H9 (cell line): ENCODE data around the gene PMAIP1. TPM values are rescaled to one million over a fixed set of nuclear protein-coding genes. Genes with fewer than 3 reads are reported as not detected.

Experiments used
- DNase-seq: peaks from one replicate; pipeline ENCODE4 v3.0.0-alpha.2; 2017
- H2AFZ ChIP-seq: one replicate; pipeline ENCODE4 v1.6.1; 2013; ENCODE audit warnings: mild to moderate bottlenecking, low read length, control low read depth, moderate library complexity
- H2AK5ac ChIP-seq: 2 replicates; pipeline ENCODE4 v1.6.1; 2013; ENCODE audit warnings: low read length, control low read depth, mixed read lengths; ENCODE audit not compliant: insufficient read length
- H2BK120ac ChIP-seq: one replicate; pipeline ENCODE4 v1.6.1; 2013; ENCODE audit warnings: low read depth, mild to moderate bottlenecking, low read length, control low read depth, inconsistent platforms; ENCODE audit not compliant: poor library complexity, severe bottlenecking
- H2BK12ac ChIP-seq: 2 replicates; pipeline ENCODE4 v1.6.1; 2013; ENCODE audit warnings: low read length, control low read depth, mixed read lengths, low read depth; ENCODE audit not compliant: insufficient read length
- H2BK15ac ChIP-seq: 2 replicates; pipeline ENCODE4 v1.6.1; 2013; ENCODE audit warnings: low read depth, low read length, control low read depth
- H2BK20ac ChIP-seq: one replicate; pipeline ENCODE4 v1.6.1; 2013; ENCODE audit warnings: low read depth, mild to moderate bottlenecking, low read length, control low read depth, inconsistent platforms; ENCODE audit not compliant: poor library complexity, severe bottlenecking
- H2BK5ac ChIP-seq: 2 replicates; pipeline ENCODE4 v1.6.1; 2013; ENCODE audit warnings: low read length, control low read depth, mixed read lengths; ENCODE audit not compliant: insufficient read length
- H3K14ac ChIP-seq: 2 replicates; pipeline ENCODE4 v1.6.1; 2013; ENCODE audit warnings: low read length, control low read depth; ENCODE audit not compliant: insufficient read depth
- H3K18ac ChIP-seq: 2 replicates; pipeline ENCODE4 v1.6.1; 2013; ENCODE audit warnings: low read depth, mild to moderate bottlenecking, mixed read lengths, low read length, control low read depth; ENCODE audit not compliant: insufficient read length
- H3K23ac ChIP-seq: 2 replicates; pipeline ENCODE4 v1.6.1; 2013; ENCODE audit warnings: low read length, control low read depth, mixed read lengths, low read depth; ENCODE audit not compliant: insufficient read length
- H3K23me2 ChIP-seq: 2 replicates; pipeline ENCODE4 v1.6.1; 2013; ENCODE audit warnings: low read depth, mild to moderate bottlenecking, mixed read lengths, low read length, control low read depth; ENCODE audit not compliant: insufficient read length, poor library complexity, severe bottlenecking
- H3K27ac ChIP-seq: 2 replicates; pipeline ENCODE4 v1.5.1; 2013; ENCODE audit warnings: low read length, control low read depth, mixed read lengths, low read depth; ENCODE audit not compliant: insufficient read length
- H3K27me3 ChIP-seq: 2 replicates; pipeline ENCODE4 v1.6.1; 2013; ENCODE audit warnings: low read length, control low read depth, inconsistent platforms; ENCODE audit not compliant: insufficient read depth
- H3K4ac ChIP-seq: 2 replicates; pipeline ENCODE4 v1.6.1; 2013; ENCODE audit warnings: low read depth, mild to moderate bottlenecking, control low read depth, inconsistent platforms, low read length, moderate library complexity
- H3K4me1 ChIP-seq: 2 replicates; pipeline ENCODE4 v1.6.1; 2013; ENCODE audit warnings: low read length, control low read depth, inconsistent platforms; ENCODE audit not compliant: insufficient read depth
- H3K4me2 ChIP-seq: 2 replicates; pipeline ENCODE4 v1.6.1; 2013; ENCODE audit warnings: low read length, control low read depth, mixed read lengths; ENCODE audit not compliant: insufficient read length, insufficient read depth
- H3K56ac ChIP-seq: 2 replicates; pipeline ENCODE4 v1.6.1; 2013; ENCODE audit warnings: low read depth, mild to moderate bottlenecking, mixed read lengths, low read length, control low read depth; ENCODE audit not compliant: insufficient read length
- H3K79me1 ChIP-seq: 2 replicates; pipeline ENCODE4 v1.6.1; 2013; ENCODE audit warnings: low read depth, mild to moderate bottlenecking, moderate library complexity, low read length, control low read depth, inconsistent platforms; ENCODE audit not compliant: insufficient read depth, poor library complexity, severe bottlenecking
- H3K79me2 ChIP-seq: 2 replicates; pipeline ENCODE4 v1.6.1; 2013; ENCODE audit warnings: low read length, control low read depth, inconsistent platforms; ENCODE audit not compliant: insufficient read depth
- H3K9ac ChIP-seq: 2 replicates; pipeline ENCODE4 v1.6.1; 2013; ENCODE audit warnings: low read length, control low read depth, mixed read lengths; ENCODE audit not compliant: insufficient read length; ENCODE audit errors: extremely low read depth
- H3K9me3 ChIP-seq: one replicate; pipeline ENCODE4 v1.6.1; 2013; ENCODE audit warnings: low read depth, low read length, inconsistent platforms; ENCODE audit not compliant: control insufficient read depth
- H3T11ph ChIP-seq: one replicate; pipeline ENCODE4 v1.6.1; 2013; ENCODE audit warnings: mild to moderate bottlenecking, low read length, control low read depth, inconsistent platforms
- H4K20me1 ChIP-seq: one replicate; pipeline ENCODE4 v1.6.1; 2013; ENCODE audit not compliant: control insufficient read depth, insufficient read length, insufficient read depth
- H4K5ac ChIP-seq: 2 replicates; pipeline ENCODE4 v1.6.1; 2013; ENCODE audit warnings: low read depth, mild to moderate bottlenecking, mixed read lengths, low read length, control low read depth; ENCODE audit not compliant: insufficient read length
- H4K8ac ChIP-seq: replicated peaks from 2 replicates; pipeline ENCODE4 v1.6.1; 2013; ENCODE audit warnings: low read length, control low read depth, mixed read lengths, low read depth; ENCODE audit not compliant: insufficient read length
- H4K91ac ChIP-seq: 2 replicates; pipeline ENCODE4 v1.6.1; 2013; ENCODE audit warnings: low read depth, mild to moderate bottlenecking, moderate library complexity, mixed read lengths, low read length, control low read depth; ENCODE audit not compliant: insufficient read length
- H3K27ac Mint-ChIP-seq, 3 experiments: 2 replicates in 2 of 3; 3 replicates in 1 of 3; pipeline ENCODE4 v1.8.0; 2020 to 2021; ENCODE audit warnings: mixed read lengths in 3 of 3, mild to moderate bottlenecking in 1 of 3, moderate library complexity in 1 of 3
- H3K27me3 Mint-ChIP-seq: 2 replicates; pipeline ENCODE4 v1.8.0; 2021; ENCODE audit warnings: low read depth, mild to moderate bottlenecking, moderate library complexity, mixed read lengths
- H3K36me3 Mint-ChIP-seq, 3 experiments: 2 replicates in 2 of 3; 3 replicates in 1 of 3; pipeline ENCODE4 v1.8.0; 2020 to 2021; ENCODE audit warnings: low read depth in 3 of 3, mixed read lengths in 3 of 3; ENCODE audit not compliant: insufficient read depth in 1 of 3
- H3K4me1 Mint-ChIP-seq, 2 experiments: 2 replicates each; pipeline ENCODE4 v1.8.0; 2020; ENCODE audit warnings: mixed read lengths in 2 of 2
- H3K4me3 Mint-ChIP-seq, 2 experiments: 2 replicates in 1 of 2; 3 replicates in 1 of 2; pipeline ENCODE4 v1.8.0; 2020 to 2021; ENCODE audit warnings: mild to moderate bottlenecking in 2 of 2, mixed read lengths in 2 of 2, moderate library complexity in 1 of 2
- H3K9me3 Mint-ChIP-seq, 2 experiments: 2 replicates in 1 of 2; 3 replicates in 1 of 2; pipeline ENCODE4 v1.8.0; 2020; ENCODE audit warnings: mild to moderate bottlenecking in 2 of 2, mixed read lengths in 2 of 2, moderate library complexity in 1 of 2
- CTCF ChIP-seq: fragments of 200-600 bp; sonication (generic); conservative IDR thresholded peaks from 3 replicates; pipeline ENCODE4 v1.8.0; 2021; ENCODE audit warnings: antibody characterized with exemption, mild to moderate bottlenecking
- WGBS: extraction: QIAGEN DNeasy Blood & Tissue Kit; methylation state at CpG from one replicate; pipeline ENCODE4 v1.1.7; 2013; ENCODE audit warnings: missing lambda C conversion rate, low lambda C conversion rate, mixed read lengths; ENCODE audit not compliant: insufficient read length; ENCODE audit errors: extremely low coverage; 5-methylcytosine and 5-hydroxymethylcytosine counted together
- total RNA-seq: library from RNA; stranded (reverse); gene quantifications from 2 replicates; pipeline ENCODE4 v1.2.1, GENCODE V29; 2021

PMAIP1 gene
- total RNA-seq, 1 experiment from 2014 or later, result 152 TPM

GRCh38 chr18:59851784-59852399, 47.9 kb upstream of the PMAIP1 start:
- WGBS, result no CpG with 5 or more reads among the region's 8 CpGs
- no peaks in the 10 kb centered on the region for H3K9me3 ChIP-seq

More at GRCh38 chr18:59851784-59852399, 47.9 kb upstream of the PMAIP1 start:
- Histone ChIP-seq H4K91ac (no peak overlapping the region), H3K18ac (no peak overlapping the region), H2BK120ac (no peak overlapping the region), H3K4me1 (no peaks in the 10 kb centered on the region; the same call in 1 of the 2 replicates), H3K9ac (no peak overlapping the region), H3K4ac (no peak overlapping the region), H3K4me2 (no peak overlapping the region), H2BK20ac (no peak overlapping the region), H4K20me1 (no peaks in the 10 kb centered on the region), H2BK5ac (no peak overlapping the region), H4K8ac (no peak overlapping the region), H3K27me3 (no peaks in the 10 kb centered on the region), H3K14ac (no peak overlapping the region), H3K27ac (no peak overlapping the region), H2BK12ac (no peak overlapping the region), H3K79me1 (no peaks in the 10 kb centered on the region), H3T11ph (no peak overlapping the region), H3K23me2 (no peaks in the 10 kb centered on the region), H3K56ac (no peak overlapping the region), H2BK15ac (no peak overlapping the region), H3K23ac (no peak overlapping the region), H4K5ac (no peak overlapping the region), H2AK5ac (no peak overlapping the region), H3K79me2 (no peaks in the 10 kb centered on the region), H2AFZ (no peak overlapping the region)
- Mint-ChIP-seq H3K4me1 (peaks cover 15 to 27% of the 10 kb centered on the region in 2 experiments), H3K4me3 (no peak overlapping the region), H3K36me3 (no peaks in the 10 kb centered on the region), H3K27ac (no peak overlapping the region; a peak in 1 of 7 replicates), H3K9me3 (no peaks in the 10 kb centered on the region), H3K27me3 (no peaks in the 10 kb centered on the region)
- DNase-seq, result no peak
- TF ChIP-seq CTCF, result no peak
